ENCODE data around the gene GPANK1. TPM values are rescaled to one million over a fixed set of nuclear protein-coding genes. Genes with fewer than 3 reads are reported as not detected.

Gene GPANK1
- total and polyA plus RNA-seq, 2 of the 13 experiments (the other 11 are each of a cell fraction or from before 2014, with no cell fraction given): 15.4 to 22.8 TPM

GRCh38 chr6:31713991-31714684 is 49.3 kb upstream of the GPANK1 start (continued):
- TF ChIP-seq ZNF142 (CRISPR knock-in tag; IDR thresholded peaks at IDR 0.05) (no peak), ZFX (CRISPR knock-in tag; IDR thresholded peaks at IDR 0.05; ENCODE audit: low read depth) (no peak), SOX13 (IDR thresholded peaks at IDR 0.05) (no peak), SOX13 (CRISPR knock-in tag; conservative IDR thresholded peaks at IDR 0.05 in 1 of 2, IDR thresholded peaks at IDR 0.05 in 1 of 2) (peak in 1 of 2 experiments; percentile 71; a peak in 2 of 4 replicates), TFAP4 (IDR thresholded peaks at IDR 0.05; ENCODE audit: borderline replicate concordance, low read depth) (peak; percentile 45; the same call in 1 of the 2 replicates), ZSCAN31 (CRISPR knock-in tag; IDR thresholded peaks at IDR 0.05; ENCODE audit: low read depth) (no peak), ZNF75D (CRISPR knock-in tag; IDR thresholded peaks at IDR 0.05; ENCODE audit: borderline replicate concordance) (no peak), CERS6 (CRISPR knock-in tag; IDR thresholded peaks at IDR 0.05) (no peak), ZBTB7B (CRISPR knock-in tag; IDR thresholded peaks at IDR 0.05) (no peak), ZNF350 (CRISPR knock-in tag; IDR thresholded peaks at IDR 0.05; ENCODE audit: borderline replicate concordance, low read depth) (no peak), SALL2 (CRISPR knock-in tag; IDR thresholded peaks at IDR 0.05) (no peak), ZNF7 (CRISPR knock-in tag; IDR thresholded peaks at IDR 0.05) (no peak), FLYWCH1 (CRISPR knock-in tag; IDR thresholded peaks at IDR 0.05) (no peak), KMT2B (CRISPR knock-in tag; IDR thresholded peaks at IDR 0.05) (no peak), SOX6 (IDR thresholded peaks at IDR 0.05) (no peak), SOX6 (CRISPR knock-in tag; IDR thresholded peaks at IDR 0.05) (peak; percentile 6), ARID4A (CRISPR knock-in tag; IDR thresholded peaks at IDR 0.05; ENCODE audit: borderline replicate concordance) (peak; percentile 15; the same call in 1 of the 2 replicates)

Measured in HepG2 (cell line).